HUES6 (cell line): ENCODE data around the gene CRAMP1.
"Not testable (repeated sequence)": the region's sequence is repeated elsewhere in the genome, so short reads cannot be mapped to it uniquely, and the experiment has no call there.

Source experiments
- H3K27ac ChIP-seq: 2 replicates; pipeline ENCODE4 v1.7.0; 2013; ENCODE audit warnings: low read depth, mild to moderate bottlenecking, low read length, inconsistent platforms
- H3K27me3 ChIP-seq: 2 replicates; pipeline ENCODE4 v1.6.1; 2013; ENCODE audit warnings: low read length; ENCODE audit not compliant: control insufficient read depth, insufficient read depth
- H3K36me3 ChIP-seq: 2 replicates; pipeline ENCODE4 v1.6.1; 2013; ENCODE audit warnings: low read length; ENCODE audit not compliant: control insufficient read depth, insufficient read depth
- H3K4me1 ChIP-seq: 2 replicates; pipeline ENCODE4 v1.6.1; 2013; ENCODE audit warnings: low read length; ENCODE audit not compliant: control insufficient read depth, insufficient read depth
- H3K4me3 ChIP-seq: 2 replicates; pipeline ENCODE4 v1.5.1; 2013; ENCODE audit warnings: low read depth, low read length
- H3K9ac ChIP-seq: one replicate; pipeline ENCODE4 v1.6.1; 2013; ENCODE audit warnings: mild to moderate bottlenecking, low read length
- H3K9me3 ChIP-seq: 2 replicates; pipeline ENCODE4 v1.6.1; 2013; ENCODE audit warnings: low read depth, low read length; ENCODE audit not compliant: control insufficient read depth, insufficient read depth

The CRAMP1 gene

DNA sequence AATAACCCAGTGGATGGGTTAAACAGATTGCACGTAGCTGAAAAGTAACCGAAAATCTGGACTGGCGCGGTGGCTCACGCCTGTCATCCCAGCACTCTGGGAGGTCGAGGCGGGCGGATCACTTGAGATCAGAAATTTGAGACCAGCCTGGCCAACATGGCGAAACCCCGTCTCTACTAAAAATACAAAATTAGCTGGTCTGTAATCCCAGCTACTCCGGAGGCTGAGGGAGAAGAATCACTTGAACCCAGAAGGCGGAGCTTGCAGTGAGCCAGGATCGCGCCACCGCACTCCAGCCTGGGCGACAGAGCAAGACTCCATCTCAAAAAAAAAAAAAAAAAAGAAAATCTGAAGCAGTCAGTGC is 93.1 kb downstream of the CRAMP1 start:
- Histone ChIP-seq H3K4me1 (peaks cover 14% of the 10 kb centered on the region), H3K9ac (peak overlapping the region; percentile 99), H3K4me3 (peak overlapping the region; percentile 100), H3K27ac (peak overlapping the region; percentile 89), H3K36me3 (peaks cover 24% of the 10 kb centered on the region)
- H3K27me3 ChIP-seq, H3K9me3 ChIP-seq: not testable (repeated sequence)

GRCh38 chr16:1705688-1706385 is 93.7 kb downstream of the CRAMP1 start, which contains the start of gene MAPK8IP3:
MAPK8IP3 (plus strand) TSS chr16:1706195; CDS start chr16:1706340, 145 bp downstream.
- Histone ChIP-seq H3K4me3 (peak within 1 kb of the TSS; percentile 100), H3K27me3 (no peaks in the 10 kb centered on the region)

DNA sequence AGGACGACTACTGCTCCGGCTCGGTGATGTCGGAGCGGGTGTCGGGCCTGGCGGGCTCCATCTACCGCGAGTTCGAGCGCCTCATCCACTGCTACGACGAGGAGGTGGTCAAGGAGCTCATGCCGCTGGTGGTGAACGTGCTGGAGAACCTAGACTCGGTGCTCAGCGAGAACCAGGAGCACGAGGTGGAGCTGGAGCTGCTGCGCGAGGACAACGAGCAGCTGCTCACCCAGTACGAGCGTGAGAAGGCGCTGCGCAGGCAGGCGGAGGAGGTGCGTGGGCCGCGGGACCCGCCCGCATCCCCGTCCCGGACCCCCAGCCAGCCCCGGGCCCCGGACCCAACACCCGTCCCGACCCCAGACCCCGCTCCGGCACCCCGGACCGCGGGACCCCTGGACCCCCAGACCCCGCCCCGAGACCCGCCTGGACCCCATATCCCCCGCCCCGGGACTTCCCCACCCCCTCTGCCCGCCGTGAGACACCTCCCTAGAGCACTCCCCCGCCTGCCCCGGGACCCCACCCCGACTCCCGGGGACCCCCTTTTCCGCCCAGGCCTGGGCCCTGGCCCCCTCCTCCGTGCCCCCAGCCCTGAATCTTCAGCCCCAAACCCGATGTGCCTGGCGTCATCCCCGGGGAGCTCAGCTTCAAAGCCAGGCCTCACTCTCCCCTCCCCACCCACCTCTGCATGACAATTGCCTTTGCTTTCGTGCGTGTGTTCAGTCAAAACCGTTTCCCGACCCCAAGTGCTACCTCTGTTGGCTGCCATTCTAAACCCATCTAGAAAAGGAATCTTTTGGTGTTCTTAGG is 94.4 kb downstream of the CRAMP1 start:
- Histone ChIP-seq H3K4me1 (peaks cover 14% of the 10 kb centered on the region), H3K36me3 (peaks cover 11% of the 10 kb centered on the region), H3K27me3 (no peaks in the 10 kb centered on the region), H3K4me3 (peak overlapping the region; percentile 100), H3K9me3 (no peaks in the 10 kb centered on the region), H3K27ac (no peak overlapping the region), H3K9ac (peak overlapping the region; percentile 99)

More at GRCh38 chr16:1705688-1706385, 93.7 kb downstream of the CRAMP1 start, which contains the start of gene MAPK8IP3:
- Histone ChIP-seq H3K9me3 (no peaks in the 10 kb centered on the region), H3K36me3 (peaks cover 19% of the 10 kb centered on the region), H3K9ac (peak within 1 kb of the TSS; percentile 99), H3K4me1 (peaks cover 14% of the 10 kb centered on the region), H3K27ac (peak within 1 kb of the TSS; percentile 89)

- Histone ChIP-seq H3K27ac (no peak overlapping the region), H3K9me3 (no peaks in the 10 kb centered on the region), H3K27me3 (no peaks in the 10 kb centered on the region), H3K4me1 (peaks cover 14% of the 10 kb centered on the region), H3K4me3 (peak overlapping the region; percentile 100), H3K9ac (peak overlapping the region; percentile 66), H3K36me3 (peaks cover 5% of the 10 kb centered on the region)
Observed at GRCh38 chr16:1707193-1707790, 95.1 kb downstream of the CRAMP1 start.

- Histone ChIP-seq H3K9ac (no peak overlapping the region), H3K4me1 (peaks cover 19% of the 10 kb centered on the region), H3K4me3 (no peak overlapping the region), H3K9me3 (no peaks in the 10 kb centered on the region), H3K36me3 (no peaks in the 10 kb centered on the region; the same call in 1 of the 2 replicates), H3K27ac (no peak overlapping the region), H3K27me3 (no peaks in the 10 kb centered on the region)
Observed at GRCh38 chr16:1708083-1708767, 96.1 kb downstream of the CRAMP1 start.

DNA sequence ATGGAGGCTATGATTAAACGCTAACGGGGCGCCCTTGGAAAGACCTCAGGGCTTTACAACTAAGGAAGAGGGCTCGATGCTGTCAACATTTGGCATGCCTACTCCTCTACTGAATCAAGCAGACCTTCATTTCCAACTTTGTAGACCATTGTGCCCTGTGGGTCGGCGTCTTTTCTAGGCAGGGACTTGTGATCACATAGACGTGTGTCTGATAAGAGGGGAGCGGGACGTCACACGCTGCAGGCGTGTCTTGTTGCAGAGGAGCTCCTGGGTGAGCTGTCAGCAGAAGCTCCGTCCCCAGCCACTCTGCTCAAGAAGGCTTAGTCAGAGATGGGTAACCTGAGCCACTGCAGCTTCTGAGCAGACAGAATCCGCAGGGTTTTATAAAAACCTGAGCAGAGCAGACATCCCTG is 96.6 kb downstream of the CRAMP1 start:
- Histone ChIP-seq H3K4me3 (no peak overlapping the region), H3K36me3 (no peaks in the 10 kb centered on the region), H3K27ac (no peak overlapping the region), H3K4me1 (peaks cover 24% of the 10 kb centered on the region), H3K9me3 (no peaks in the 10 kb centered on the region), H3K27me3 (no peaks in the 10 kb centered on the region), H3K9ac (no peak overlapping the region)

DNA sequence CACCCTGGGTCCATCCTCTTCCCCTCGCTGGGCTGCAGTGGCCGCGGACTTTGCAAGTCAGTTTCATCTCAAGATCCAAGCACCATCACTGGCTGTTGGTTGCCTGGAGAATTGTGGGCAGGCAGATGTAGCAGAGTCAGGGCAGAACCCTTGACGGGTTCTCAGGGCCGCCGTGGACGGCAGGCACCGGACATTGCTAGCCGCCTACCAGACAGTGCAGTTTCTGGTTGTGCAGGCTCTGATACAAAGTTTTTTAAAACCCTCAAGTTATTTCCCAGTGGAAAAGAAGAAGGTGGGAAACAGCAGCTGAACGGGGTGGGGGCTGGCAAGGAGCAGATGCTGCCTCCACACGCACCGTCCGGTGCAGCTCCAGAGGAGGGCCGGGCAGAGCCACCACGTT is 97.2 kb downstream of the CRAMP1 start:
- Histone ChIP-seq H3K9ac (no peak overlapping the region), H3K4me3 (no peak overlapping the region), H3K36me3 (no peaks in the 10 kb centered on the region), H3K4me1 (peaks cover 30% of the 10 kb centered on the region), H3K27ac (no peak overlapping the region), H3K27me3 (no peaks in the 10 kb centered on the region), H3K9me3 (no peaks in the 10 kb centered on the region)

GRCh38 chr16:1710811-1711507 is 98.8 kb downstream of the CRAMP1 start:
- Histone ChIP-seq H3K9me3 (no peaks in the 10 kb centered on the region), H3K9ac (no peak overlapping the region), H3K36me3 (no peaks in the 10 kb centered on the region), H3K27me3 (no peaks in the 10 kb centered on the region), H3K27ac (no peak overlapping the region), H3K4me1 (peaks cover 30% of the 10 kb centered on the region), H3K4me3 (no peak overlapping the region)

DNA sequence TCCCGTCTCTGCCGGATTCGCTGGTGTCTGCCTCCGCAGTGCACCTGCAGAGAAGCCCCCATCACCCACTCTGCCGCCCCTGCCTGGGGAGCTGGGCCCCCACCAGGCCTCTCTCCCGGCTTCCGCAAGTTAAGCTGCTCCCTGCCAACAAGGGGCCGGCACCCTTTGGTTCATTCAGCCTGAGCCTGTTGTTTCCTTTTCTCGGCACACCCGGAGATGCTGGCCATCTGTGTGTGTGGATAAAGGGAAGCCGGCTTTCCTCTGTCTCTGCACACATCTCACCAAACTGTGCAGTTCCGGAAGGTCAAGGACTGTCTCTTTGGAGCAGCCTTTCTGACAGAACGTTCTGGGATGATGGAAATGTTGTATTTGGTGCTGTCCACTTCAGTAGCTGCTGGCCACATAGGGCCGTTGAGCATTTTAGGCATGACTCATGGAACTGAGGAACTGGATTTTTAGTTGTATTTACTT is 100.7 kb downstream of the CRAMP1 start:
- no peaks in the 10 kb centered on the region for H3K36me3 ChIP-seq
- H3K4me1 ChIP-seq: peaks cover 20% of the 10 kb centered on the region
- H3K27me3 ChIP-seq: no peaks in the 10 kb centered on the region
- no peak overlapping the region for H3K27ac ChIP-seq
- no peaks in the 10 kb centered on the region for H3K9me3 ChIP-seq
- no peak overlapping the region for H3K4me3 ChIP-seq
- H3K9ac ChIP-seq: no peak overlapping the region

- H3K9me3 ChIP-seq: no peaks in the 10 kb centered on the region
- peaks cover 16% of the 10 kb centered on the region for H3K4me1 ChIP-seq
- H3K27ac ChIP-seq: no peak overlapping the region
- no peak overlapping the region for H3K9ac ChIP-seq
- no peaks in the 10 kb centered on the region for H3K36me3 ChIP-seq
- no peak overlapping the region for H3K4me3 ChIP-seq
- no peaks in the 10 kb centered on the region for H3K27me3 ChIP-seq
Observed at GRCh38 chr16:1713331-1713730, 101.2 kb downstream of the CRAMP1 start.
